RWPE2 (cell line): Measurements from ENCODE around the gene NAPB.

Experiments
- ATAC-seq: fragments of 200-7000 bp; cut with Tn5 transposase; 3 replicates; pipeline ENCODE4 v1.9.1; 2021; ENCODE audit warnings: low read depth
- DNase-seq: peaks from one replicate; pipeline ENCODE4 v3.0.0-alpha.2; 2020; ENCODE audit warnings: low spot score
- H3K27ac ChIP-seq: fragments of 450-650 bp; 2 replicates; pipeline ENCODE4 v1.5.1; 2017; ENCODE audit warnings: mild to moderate bottlenecking; ENCODE audit not compliant: poor library complexity, severe bottlenecking
- H3K27me3 ChIP-seq: fragments of 250-450 bp; sonication (Bioruptor Pico); 2 replicates; pipeline ENCODE4 v1.5.1; 2021; ENCODE audit warnings: mild to moderate bottlenecking, moderate library complexity; ENCODE audit not compliant: insufficient read depth, poor library complexity, severe bottlenecking
- H3K36me3 ChIP-seq: fragments of 250-450 bp; sonication (Bioruptor Pico); 2 replicates; pipeline ENCODE4 v1.5.1; 2020; ENCODE audit warnings: low read depth, mild to moderate bottlenecking, moderate library complexity
- H3K4me1 ChIP-seq: fragments of 250-450 bp; sonication (Bioruptor Pico); 2 replicates; pipeline ENCODE4 v1.5.1; 2021; ENCODE audit warnings: mild to moderate bottlenecking, moderate library complexity; ENCODE audit not compliant: insufficient read depth, poor library complexity, severe bottlenecking
- H3K4me3 ChIP-seq: fragments of 250-450 bp; sonication (Bioruptor Pico); 2 replicates; pipeline ENCODE4 v1.5.1; 2021; ENCODE audit warnings: mild to moderate bottlenecking, moderate library complexity; ENCODE audit not compliant: severe bottlenecking
- H3K9me3 ChIP-seq: fragments of 250-450 bp; sonication (Bioruptor Pico); 2 replicates; pipeline ENCODE4 v1.5.1; 2021; ENCODE audit warnings: mild to moderate bottlenecking, moderate library complexity; ENCODE audit not compliant: severe bottlenecking
- TF ChIP-seq, protein P1 (sequence below): fragments of 450-650 bp; IDR thresholded peaks from one replicate; pipeline ENCODE4 v1.5.1; 2017; ENCODE audit warnings: mild to moderate bottlenecking, moderate library complexity; ENCODE audit not compliant: poor library complexity, severe bottlenecking

NAPB gene

DNA sequence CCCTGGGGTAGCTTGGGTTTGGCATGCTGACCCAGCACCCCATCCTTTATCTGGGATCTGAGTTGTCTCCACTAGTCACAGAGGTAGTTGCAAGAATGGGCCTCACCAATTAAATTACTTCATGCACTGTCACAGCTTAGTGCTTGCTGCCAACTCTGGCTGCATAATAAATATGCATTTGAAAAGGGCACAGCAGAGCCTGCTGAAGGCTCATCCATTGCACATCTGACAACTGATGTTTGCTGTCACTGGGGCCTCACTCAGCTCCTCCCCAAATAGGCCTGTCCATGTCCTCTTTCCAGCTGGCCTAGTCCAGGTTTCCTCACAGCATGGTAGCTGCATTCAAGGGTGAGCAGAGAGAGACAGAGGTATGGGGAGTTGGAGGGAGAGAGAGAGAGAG is 84.0 kb downstream of the NAPB start:
- Histone ChIP-seq H3K36me3 (no peaks in the 10 kb centered on the region), H3K4me3 (no peak overlapping the region), H3K27ac (no peak overlapping the region), H3K27me3 (no peaks in the 10 kb centered on the region), H3K4me1 (no peaks in the 10 kb centered on the region), H3K9me3 (no peaks in the 10 kb centered on the region)
- ATAC-seq (no peak), DNase-seq (no peak)
- TF ChIP-seq, protein P1, sequence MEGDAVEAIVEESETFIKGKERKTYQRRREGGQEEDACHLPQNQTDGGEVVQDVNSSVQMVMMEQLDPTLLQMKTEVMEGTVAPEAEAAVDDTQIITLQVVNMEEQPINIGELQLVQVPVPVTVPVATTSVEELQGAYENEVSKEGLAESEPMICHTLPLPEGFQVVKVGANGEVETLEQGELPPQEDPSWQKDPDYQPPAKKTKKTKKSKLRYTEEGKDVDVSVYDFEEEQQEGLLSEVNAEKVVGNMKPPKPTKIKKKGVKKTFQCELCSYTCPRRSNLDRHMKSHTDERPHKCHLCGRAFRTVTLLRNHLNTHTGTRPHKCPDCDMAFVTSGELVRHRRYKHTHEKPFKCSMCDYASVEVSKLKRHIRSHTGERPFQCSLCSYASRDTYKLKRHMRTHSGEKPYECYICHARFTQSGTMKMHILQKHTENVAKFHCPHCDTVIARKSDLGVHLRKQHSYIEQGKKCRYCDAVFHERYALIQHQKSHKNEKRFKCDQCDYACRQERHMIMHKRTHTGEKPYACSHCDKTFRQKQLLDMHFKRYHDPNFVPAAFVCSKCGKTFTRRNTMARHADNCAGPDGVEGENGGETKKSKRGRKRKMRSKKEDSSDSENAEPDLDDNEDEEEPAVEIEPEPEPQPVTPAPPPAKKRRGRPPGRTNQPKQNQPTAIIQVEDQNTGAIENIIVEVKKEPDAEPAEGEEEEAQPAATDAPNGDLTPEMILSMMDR: no peak

DNA sequence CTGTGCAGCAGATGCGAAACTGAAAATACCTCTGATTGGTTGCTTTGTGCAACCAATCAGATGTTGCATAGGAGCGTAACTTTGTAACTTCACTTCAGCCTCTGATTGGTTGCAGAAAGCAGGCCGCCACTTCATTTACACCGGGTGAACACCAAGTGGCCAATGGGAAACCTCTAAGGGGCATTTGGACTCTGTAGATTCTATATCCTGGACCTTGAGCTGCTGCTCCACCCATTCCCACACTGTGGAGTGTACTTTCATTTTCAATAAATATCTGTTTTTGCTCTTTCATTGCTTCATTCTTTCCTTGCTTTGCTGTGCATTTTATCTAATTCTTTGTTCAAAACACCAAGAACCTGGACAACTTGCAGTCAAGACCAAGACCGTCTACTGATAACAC is 84.8 kb downstream of the NAPB start:
- Histone ChIP-seq H3K36me3 (no peaks in the 10 kb centered on the region), H3K4me3 (no peak overlapping the region), H3K27me3 (no peaks in the 10 kb centered on the region), H3K27ac (no peak overlapping the region), H3K4me1 (no peaks in the 10 kb centered on the region), H3K9me3 (no peaks in the 10 kb centered on the region)
- no peak for DNase-seq
- TF ChIP-seq, protein P1: no peak
- ATAC-seq: no peak

DNA sequence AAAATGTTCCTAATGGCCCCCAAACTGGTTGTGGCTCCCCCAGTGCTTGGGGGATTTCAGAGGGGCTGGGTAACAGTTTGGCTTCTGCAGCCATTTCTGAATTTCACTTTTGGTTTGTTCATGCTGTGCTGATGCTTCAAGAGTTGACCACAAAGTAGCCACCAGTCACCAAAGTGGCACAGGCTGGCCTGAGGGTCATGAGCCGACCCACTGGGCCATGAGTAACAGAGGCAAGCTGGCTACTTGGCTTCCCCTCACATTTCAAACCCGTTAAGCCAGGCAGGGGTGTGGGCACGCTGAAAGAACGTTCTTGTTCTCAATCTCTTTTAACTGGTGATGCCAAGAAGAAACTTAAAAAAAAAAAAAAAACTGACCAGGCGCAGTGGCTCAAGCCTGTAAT is 85.8 kb downstream of the NAPB start:
- Histone ChIP-seq H3K27ac (no peak overlapping the region), H3K9me3 (no peaks in the 10 kb centered on the region), H3K36me3 (no peaks in the 10 kb centered on the region), H3K27me3 (no peaks in the 10 kb centered on the region), H3K4me3 (no peak overlapping the region), H3K4me1 (no peaks in the 10 kb centered on the region)
- ATAC-seq (no peak), DNase-seq (no peak)
- TF ChIP-seq, protein P1: no peak

DNA sequence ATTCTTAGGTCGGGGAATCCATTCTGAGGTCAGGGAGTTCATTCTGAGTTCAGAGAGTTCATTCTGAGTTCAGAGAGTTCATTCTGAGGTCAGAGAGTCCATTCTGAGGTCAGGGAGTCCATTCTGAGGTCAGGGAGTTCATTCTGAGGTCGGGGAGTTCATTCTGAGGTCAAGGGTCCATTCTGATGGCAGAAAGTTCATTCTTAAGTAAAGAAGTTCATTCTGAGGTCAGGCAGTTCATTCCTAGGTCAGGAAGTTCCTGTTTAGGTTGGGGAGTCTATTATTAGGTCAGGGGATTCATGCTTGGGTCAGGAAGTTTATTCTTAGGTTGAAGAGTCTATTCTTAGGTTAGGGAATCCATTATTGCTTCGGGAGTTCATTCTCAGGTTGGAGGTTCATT is 87.2 kb downstream of the NAPB start:
- DNase-seq (no peak), ATAC-seq (no peak)
- H3K27ac ChIP-seq: no peak overlapping the region
- no peaks in the 10 kb centered on the region for H3K27me3 ChIP-seq
- no peaks in the 10 kb centered on the region for H3K4me1 ChIP-seq
- no peaks in the 10 kb centered on the region for H3K9me3 ChIP-seq
- no peaks in the 10 kb centered on the region for H3K36me3 ChIP-seq
- TF ChIP-seq, protein P1: no peak
- H3K4me3 ChIP-seq: no peak overlapping the region

DNA sequence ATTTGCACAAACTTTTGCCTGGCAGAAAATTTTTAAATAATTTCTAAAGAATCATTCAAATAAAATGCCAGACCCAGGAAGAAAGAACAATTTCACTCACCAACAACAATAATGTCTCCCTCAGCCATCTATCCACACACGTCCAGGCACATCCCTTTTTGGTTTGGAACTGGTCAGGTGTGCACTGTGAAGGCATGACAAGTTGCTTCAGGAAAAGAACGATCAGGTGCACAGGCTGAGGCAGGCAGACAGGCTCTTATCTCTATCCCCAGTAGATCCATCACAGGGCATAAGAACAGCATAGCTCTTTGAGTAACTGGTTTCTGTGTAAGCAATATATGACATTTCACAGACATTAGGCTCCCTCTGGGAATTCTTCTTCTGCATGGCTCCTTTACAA is 88.8 kb downstream of the NAPB start:
- DNase-seq (no peak), ATAC-seq (no peak)
- no peaks in the 10 kb centered on the region for H3K36me3 ChIP-seq
- no peak overlapping the region for H3K27ac ChIP-seq
- H3K27me3 ChIP-seq: no peaks in the 10 kb centered on the region
- H3K4me1 ChIP-seq: no peaks in the 10 kb centered on the region
- no peak overlapping the region for H3K4me3 ChIP-seq
- TF ChIP-seq, protein P1: no peak
- no peaks in the 10 kb centered on the region for H3K9me3 ChIP-seq
